Ovary (tissue), 9 donors: ENCODE measurements around the gene ALOXE3. TPM values are rescaled to one million over a fixed set of nuclear protein-coding genes. Genes with fewer than 3 reads are reported as not detected.

Experiments
- DNase-seq, 5 donors: peaks; one replicate each; pipeline ENCODE4 v3.0.0-alpha.2; 2019 to 2020
- H3K27ac ChIP-seq, 2 donors: fragments of 200-600 bp; one replicate each; pipeline versions ENCODE4 v1.5.1 to v1.8.0; 2019 to 2022
- H3K27me3 ChIP-seq: fragments of 200-600 bp; one replicate; pipeline ENCODE4 v1.8.0; 2022
- H3K36me3 ChIP-seq: fragments of 200-600 bp; sonication (generic); one replicate; pipeline ENCODE4 v1.5.1; 2019
- H3K4me1 ChIP-seq: one replicate; pipeline ENCODE4 v1.8.1; 2013; ENCODE audit warnings: mild to moderate bottlenecking, moderate library complexity; ENCODE audit not compliant: insufficient read depth
- H3K4me3 ChIP-seq: fragments of 200-600 bp; sonication (generic); one replicate; pipeline ENCODE4 v1.5.1; 2017
- H3K9me3 ChIP-seq, 2 donors: fragments of 200-600 bp in 1 of 2; sonication (generic) in 1 of 2; one replicate each; pipeline versions ENCODE4 v1.5.1 to v1.8.1; 2013 to 2019; ENCODE audit warnings: mild to moderate bottlenecking in 1 of 2, moderate library complexity in 1 of 2
- CTCF ChIP-seq, 3 donors: fragments of 450-650 bp in 2 of 3; fragments of 200-600 bp in 1 of 3; IDR thresholded peaks; one replicate each; pipeline versions ENCODE4 v1.5.1 to v1.8.0; 2016 to 2022; ENCODE audit warnings: antibody characterized with exemption in 3 of 3, mild to moderate bottlenecking in 1 of 3
- EP300 ChIP-seq: sonication (generic); formaldehyde crosslinking; IDR thresholded peaks from one replicate; pipeline ENCODE4 v1.6.1; 2017; ENCODE audit warnings: antibody characterized with exemption
- POLR2A ChIP-seq: fragments of 450-650 bp; IDR thresholded peaks from one replicate; pipeline ENCODE4 v1.6.1; 2017; ENCODE audit warnings: antibody characterized with exemption, mild to moderate bottlenecking, moderate library complexity
- WGBS, 3 donors: extraction: QIAGEN DNeasy Blood & Tissue Kit in 1 of 3; methylation state at CpG; one replicate each; pipeline versions ENCODE4 v1.1.5 to v1.1.7; 2013 to 2017; 5-methylcytosine and 5-hydroxymethylcytosine counted together
- intact Hi-C, 4 donors: fragments of 100-400 bp; cut with DNase I; formaldehyde crosslinking; loops; one replicate each; pipeline versions ENCODE4 v1.11.0 to v1.15.1; 2022 to 2023
- polyA plus RNA-seq, 2 donors: library from polyadenylated mRNA; stranded (reverse); fragments of 200-250 nt in 1 of 2; fragments of 350-450 nt in 1 of 2; fragmentation: Illumina TruSeq in 1 of 2; extraction: RNeasy Lipid Tissue Mini Kit (QIAGEN cat#74804) in 1 of 2; gene quantifications; one replicate each; pipeline ENCODE4 v1.2.3, GENCODE V29; 2013 to 2014
- total RNA-seq, 7 donors: library from RNA; depleted of rRNA in 2 of 7; stranded (reverse); fragments of >200 nt in 2 of 7; fragmentation: NEBNext Ultra II Directional in 3 of 7; extraction: Animal tissue kit (Norgen Biotek cat#: 25700) in 3 of 7; gene quantifications; one replicate each; pipeline versions ENCODE4 v1.1.0 to v1.2.4, GENCODE V29; 2016 to 2023
- donor health status: DM: no; HTN: no; CAD: no; lungs with moderate emphysema.
- donor health status: DM: no; HTN: no; CAD: no.
- donor health status: Bipolar disorder and iron deficiency.
- donor health status: DM: yes; HTN: yes; CAD: no.
- donor health status: DM: no; HTN: no; CAD: no.
- donor health status: DM: yes; HTN: yes; CAD: no.

ALOXE3 gene
- total and polyA plus RNA-seq, 9 donors = 0.07 TPM; not detected in 8

- Histone ChIP-seq H3K4me3 (no peak overlapping the region), H3K9me3 (no peaks in the 10 kb centered on the region)
- intact Hi-C loops = loop anchor here in 2 of 4 donors (5.0 to 10.0 kb wide), 2 partner anchors 228 to 231 kb away; no protein-coding TSS in a partner anchor
These were observed 44.5 kb downstream of the ALOXE3 start for GRCh38 chr17:8073627-8074484.

GRCh38 chr17:8072729-8073461 is 45.4 kb downstream of the ALOXE3 start:
- Histone ChIP-seq H3K4me1 (no peaks in the 10 kb centered on the region), H3K27me3 (no peaks in the 10 kb centered on the region), H3K27ac (no peak overlapping the region), H3K36me3 (no peaks in the 10 kb centered on the region), H3K4me3 (no peak overlapping the region), H3K9me3 (no peaks in the 10 kb centered on the region)
- no peak for TF ChIP-seq EP300
- no peak for TF ChIP-seq POLR2A
- no peak for TF ChIP-seq CTCF (IDR thresholded peaks at IDR 0.05)
- 2 to 3% (median 3%) methylated on average over 40 of the region's 40 CpGs for WGBS, 3 donors
- intact Hi-C loops = loop anchor here in 2 of 4 donors (5.0 to 10.0 kb wide), 2 partner anchors 229 to 232 kb away; no protein-coding TSS in a partner anchor
- DNase-seq = no peak

More at GRCh38 chr17:8073627-8074484, 44.5 kb downstream of the ALOXE3 start:
- no peak overlapping the region for H3K27ac ChIP-seq
- WGBS, 3 donors = 2 to 6% (median 3%) methylated on average over 28 of the region's 28 CpGs
- no peaks in the 10 kb centered on the region for H3K27me3 ChIP-seq
- TF ChIP-seq CTCF (IDR thresholded peaks at IDR 0.05) = peak in 2 of 3 donors; percentile 35 to 49
- TF ChIP-seq EP300 = no peak
- TF ChIP-seq POLR2A = no peak
- peak; percentile 33 to 70 (median 58) for DNase-seq
- no peaks in the 10 kb centered on the region for H3K4me1 ChIP-seq
- no peaks in the 10 kb centered on the region for H3K36me3 ChIP-seq

- H3K36me3 ChIP-seq = no peaks in the 10 kb centered on the region
- TF ChIP-seq EP300 = no peak
- no peak for TF ChIP-seq CTCF (IDR thresholded peaks at IDR 0.05)
- TF ChIP-seq POLR2A = no peak
- 4 to 7% (median 6%) methylated on average over 28 of the region's 28 CpGs for WGBS, 3 donors
- no peaks in the 10 kb centered on the region for H3K9me3 ChIP-seq
- H3K27ac ChIP-seq = no peak overlapping the region
- no peak for DNase-seq
- intact Hi-C loops = loop anchor here in 2 of 4 donors (5.0 to 10.0 kb wide), 2 partner anchors 230 to 232 kb away; no protein-coding TSS in a partner anchor
- H3K4me3 ChIP-seq = no peak overlapping the region
- H3K4me1 ChIP-seq = no peaks in the 10 kb centered on the region
- H3K27me3 ChIP-seq = no peaks in the 10 kb centered on the region
These were observed 46.0 kb downstream of the ALOXE3 start for GRCh38 chr17:8072341-8072728.

DNA sequence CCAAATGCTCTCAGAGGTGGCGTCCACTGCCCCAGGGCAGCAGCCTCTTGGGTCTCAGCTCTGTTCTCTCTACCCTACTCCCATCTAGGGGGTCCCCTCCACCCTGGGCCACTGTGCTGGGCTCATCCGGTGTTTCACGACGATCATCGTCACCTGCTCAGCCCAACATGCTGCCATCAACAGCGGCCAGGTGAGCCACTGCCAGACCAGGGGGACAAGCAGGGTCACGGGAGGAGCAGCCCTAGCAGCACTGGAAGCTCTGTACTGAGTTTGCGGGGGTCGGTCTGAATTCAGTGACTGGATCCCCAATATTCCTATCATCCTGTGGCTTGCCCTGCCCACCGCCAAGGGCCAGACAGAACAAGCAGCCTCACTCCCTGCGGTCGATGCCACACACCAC is 46.8 kb downstream of the ALOXE3 start:
- H3K36me3 ChIP-seq = no peaks in the 10 kb centered on the region
- no peak for DNase-seq
- 81 to 94% (median 90%) methylated on average over 12 of the region's 12 CpGs for WGBS, 3 donors
- intact Hi-C loops = loop anchor here in 2 of 4 donors (5.0 to 10.0 kb wide), 2 partner anchors 231 to 233 kb away; no protein-coding TSS in a partner anchor
- no peak overlapping the region for H3K27ac ChIP-seq
- H3K27me3 ChIP-seq = no peaks in the 10 kb centered on the region
- no peaks in the 10 kb centered on the region for H3K4me1 ChIP-seq
- no peak overlapping the region for H3K4me3 ChIP-seq
- H3K9me3 ChIP-seq = no peaks in the 10 kb centered on the region
- TF ChIP-seq EP300 (no peak), CTCF (IDR thresholded peaks at IDR 0.05) (no peak), POLR2A (no peak)
